ENCODE data around the gene BMPR1A. TPM values are rescaled to one million over a fixed set of nuclear protein-coding genes. Genes with fewer than 3 reads are reported as not detected.

BMPR1A gene
- total and polyA plus RNA-seq, 4 donors: 2.2 to 16.0 (median 8.9) TPM

DNA sequence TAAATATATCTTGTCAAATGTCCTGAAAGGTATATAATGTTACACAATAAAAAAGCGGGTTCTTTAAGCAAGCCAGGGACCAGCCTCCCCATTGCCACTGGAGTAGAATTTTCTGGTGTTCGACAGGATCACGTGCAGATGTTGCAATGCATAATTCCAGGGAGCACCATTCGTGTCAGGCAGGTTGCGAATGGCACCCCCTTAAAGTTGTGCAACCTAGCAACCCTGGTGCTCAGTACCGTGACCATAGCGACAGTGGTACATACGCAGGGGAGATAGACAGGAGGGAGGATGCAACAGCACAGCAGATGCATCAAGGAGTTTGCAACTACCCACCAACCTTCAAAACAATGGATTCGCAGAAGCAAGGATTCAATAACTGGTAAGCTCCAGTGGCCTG lies 6.6 kb upstream of the BMPR1A start:
- Histone ChIP-seq H3K27me3 (ENCODE audit: control insufficient read depth in 4 of 4, insufficient read depth in 4 of 4, low read length in 3 of 4) (no peaks in the 10 kb centered on the region), H3K36me3 (ENCODE audit: control insufficient read depth in 4 of 4, insufficient read depth in 3 of 4, low read depth in 1 of 4, low read length in 3 of 4) (no peaks in the 10 kb centered on the region), H3K27ac (ENCODE audit: low read depth in 1 of 2, low read length in 2 of 2) (no peak overlapping the region), H3K9ac (ENCODE audit: low read depth in 1 of 2, low read length in 2 of 2) (no peak overlapping the region), H3K4me1 (ENCODE audit: control insufficient read depth in 4 of 4, insufficient read depth in 4 of 4, low read length in 3 of 4) (peaks cover 0 to 2% (median 0%) of the 10 kb centered on the region in 4 donors), H3K4me3 (ENCODE audit: low read depth in 1 of 3, low read length in 3 of 3) (no peak overlapping the region), H3K9me3 (ENCODE audit: control insufficient read depth in 4 of 4, low read length in 3 of 4) (no peaks in the 10 kb centered on the region)
- 93% methylated on average over 9 of the region's 9 CpGs for WGBS
- DNase-seq (ENCODE audit: low spot score): no peak
- TF ChIP-seq RXRA (IDR thresholded peaks at IDR 0.05): no peak
- no peak for TF ChIP-seq JUND (IDR thresholded peaks at IDR 0.05)
- TF ChIP-seq YY1 (IDR thresholded peaks at IDR 0.05): no peak
- no peak for TF ChIP-seq EGR1 (IDR thresholded peaks at IDR 0.05; ENCODE audit: low read depth in 2 of 2)
- no peak for TF ChIP-seq TAF1 (conservative IDR thresholded peaks at IDR 0.05)
- TF ChIP-seq HNF4A (conservative IDR thresholded peaks at IDR 0.05): no peak
- no peak for TF ChIP-seq GABPA (IDR thresholded peaks at IDR 0.05 in 1 of 2, conservative IDR thresholded peaks at IDR 0.05 in 1 of 2)
- no peak for TF ChIP-seq NR2F2 (IDR thresholded peaks at IDR 0.05)
- TF ChIP-seq, protein P1, sequence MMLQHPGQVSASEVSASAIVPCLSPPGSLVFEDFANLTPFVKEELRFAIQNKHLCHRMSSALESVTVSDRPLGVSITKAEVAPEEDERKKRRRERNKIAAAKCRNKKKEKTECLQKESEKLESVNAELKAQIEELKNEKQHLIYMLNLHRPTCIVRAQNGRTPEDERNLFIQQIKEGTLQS (IDR thresholded peaks at IDR 0.05): no peak
- TF ChIP-seq, protein P2, sequence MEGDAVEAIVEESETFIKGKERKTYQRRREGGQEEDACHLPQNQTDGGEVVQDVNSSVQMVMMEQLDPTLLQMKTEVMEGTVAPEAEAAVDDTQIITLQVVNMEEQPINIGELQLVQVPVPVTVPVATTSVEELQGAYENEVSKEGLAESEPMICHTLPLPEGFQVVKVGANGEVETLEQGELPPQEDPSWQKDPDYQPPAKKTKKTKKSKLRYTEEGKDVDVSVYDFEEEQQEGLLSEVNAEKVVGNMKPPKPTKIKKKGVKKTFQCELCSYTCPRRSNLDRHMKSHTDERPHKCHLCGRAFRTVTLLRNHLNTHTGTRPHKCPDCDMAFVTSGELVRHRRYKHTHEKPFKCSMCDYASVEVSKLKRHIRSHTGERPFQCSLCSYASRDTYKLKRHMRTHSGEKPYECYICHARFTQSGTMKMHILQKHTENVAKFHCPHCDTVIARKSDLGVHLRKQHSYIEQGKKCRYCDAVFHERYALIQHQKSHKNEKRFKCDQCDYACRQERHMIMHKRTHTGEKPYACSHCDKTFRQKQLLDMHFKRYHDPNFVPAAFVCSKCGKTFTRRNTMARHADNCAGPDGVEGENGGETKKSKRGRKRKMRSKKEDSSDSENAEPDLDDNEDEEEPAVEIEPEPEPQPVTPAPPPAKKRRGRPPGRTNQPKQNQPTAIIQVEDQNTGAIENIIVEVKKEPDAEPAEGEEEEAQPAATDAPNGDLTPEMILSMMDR (IDR thresholded peaks at IDR 0.05; ENCODE audit: low read depth, low read length, missing input control): no peak
- TF ChIP-seq SP1 (IDR thresholded peaks at IDR 0.05): no peak
- TF ChIP-seq, protein P3, sequence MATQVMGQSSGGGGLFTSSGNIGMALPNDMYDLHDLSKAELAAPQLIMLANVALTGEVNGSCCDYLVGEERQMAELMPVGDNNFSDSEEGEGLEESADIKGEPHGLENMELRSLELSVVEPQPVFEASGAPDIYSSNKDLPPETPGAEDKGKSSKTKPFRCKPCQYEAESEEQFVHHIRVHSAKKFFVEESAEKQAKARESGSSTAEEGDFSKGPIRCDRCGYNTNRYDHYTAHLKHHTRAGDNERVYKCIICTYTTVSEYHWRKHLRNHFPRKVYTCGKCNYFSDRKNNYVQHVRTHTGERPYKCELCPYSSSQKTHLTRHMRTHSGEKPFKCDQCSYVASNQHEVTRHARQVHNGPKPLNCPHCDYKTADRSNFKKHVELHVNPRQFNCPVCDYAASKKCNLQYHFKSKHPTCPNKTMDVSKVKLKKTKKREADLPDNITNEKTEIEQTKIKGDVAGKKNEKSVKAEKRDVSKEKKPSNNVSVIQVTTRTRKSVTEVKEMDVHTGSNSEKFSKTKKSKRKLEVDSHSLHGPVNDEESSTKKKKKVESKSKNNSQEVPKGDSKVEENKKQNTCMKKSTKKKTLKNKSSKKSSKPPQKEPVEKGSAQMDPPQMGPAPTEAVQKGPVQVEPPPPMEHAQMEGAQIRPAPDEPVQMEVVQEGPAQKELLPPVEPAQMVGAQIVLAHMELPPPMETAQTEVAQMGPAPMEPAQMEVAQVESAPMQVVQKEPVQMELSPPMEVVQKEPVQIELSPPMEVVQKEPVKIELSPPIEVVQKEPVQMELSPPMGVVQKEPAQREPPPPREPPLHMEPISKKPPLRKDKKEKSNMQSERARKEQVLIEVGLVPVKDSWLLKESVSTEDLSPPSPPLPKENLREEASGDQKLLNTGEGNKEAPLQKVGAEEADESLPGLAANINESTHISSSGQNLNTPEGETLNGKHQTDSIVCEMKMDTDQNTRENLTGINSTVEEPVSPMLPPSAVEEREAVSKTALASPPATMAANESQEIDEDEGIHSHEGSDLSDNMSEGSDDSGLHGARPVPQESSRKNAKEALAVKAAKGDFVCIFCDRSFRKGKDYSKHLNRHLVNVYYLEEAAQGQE (IDR thresholded peaks at IDR 0.05): no peak
- TF ChIP-seq RAD21 (IDR thresholded peaks at IDR 0.05): no peak
- TF ChIP-seq HNF4G (IDR thresholded peaks at IDR 0.05): no peak
- TF ChIP-seq FOXA1 (IDR thresholded peaks at IDR 0.05): no peak
- TF ChIP-seq FOXA2 (IDR thresholded peaks at IDR 0.05): no peak
- TF ChIP-seq, protein P4, sequence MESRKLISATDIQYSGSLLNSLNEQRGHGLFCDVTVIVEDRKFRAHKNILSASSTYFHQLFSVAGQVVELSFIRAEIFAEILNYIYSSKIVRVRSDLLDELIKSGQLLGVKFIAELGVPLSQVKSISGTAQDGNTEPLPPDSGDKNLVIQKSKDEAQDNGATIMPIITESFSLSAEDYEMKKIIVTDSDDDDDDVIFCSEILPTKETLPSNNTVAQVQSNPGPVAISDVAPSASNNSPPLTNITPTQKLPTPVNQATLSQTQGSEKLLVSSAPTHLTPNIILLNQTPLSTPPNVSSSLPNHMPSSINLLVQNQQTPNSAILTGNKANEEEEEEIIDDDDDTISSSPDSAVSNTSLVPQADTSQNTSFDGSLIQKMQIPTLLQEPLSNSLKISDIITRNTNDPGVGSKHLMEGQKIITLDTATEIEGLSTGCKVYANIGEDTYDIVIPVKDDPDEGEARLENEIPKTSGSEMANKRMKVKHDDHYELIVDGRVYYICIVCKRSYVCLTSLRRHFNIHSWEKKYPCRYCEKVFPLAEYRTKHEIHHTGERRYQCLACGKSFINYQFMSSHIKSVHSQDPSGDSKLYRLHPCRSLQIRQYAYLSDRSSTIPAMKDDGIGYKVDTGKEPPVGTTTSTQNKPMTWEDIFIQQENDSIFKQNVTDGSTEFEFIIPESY (IDR thresholded peaks at IDR 0.05): no peak
- TF ChIP-seq, protein P5, sequence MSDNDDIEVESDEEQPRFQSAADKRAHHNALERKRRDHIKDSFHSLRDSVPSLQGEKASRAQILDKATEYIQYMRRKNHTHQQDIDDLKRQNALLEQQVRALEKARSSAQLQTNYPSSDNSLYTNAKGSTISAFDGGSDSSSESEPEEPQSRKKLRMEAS (IDR thresholded peaks at IDR 0.05): no peak
